Smooth muscle cell (in vitro differentiated cells): Measurements from ENCODE around the gene MAGEA10. TPM values are rescaled to one million over a fixed set of nuclear protein-coding genes. Genes with fewer than 3 reads are reported as not detected.

Experiments
- DNase-seq: peaks from one replicate; lab custom pipeline; 2025; ENCODE audit not compliant: unreplicated experiment; lab: John Stamatoyannopoulos, UW
- H2AFZ ChIP-seq: fragments of 200-600 bp; sonication (generic); 2 replicates; pipeline ENCODE4 v1.6.0; 2016; ENCODE audit warnings: antibody characterized with exemption, low read depth, mild to moderate bottlenecking
- H3F3A ChIP-seq: fragments of 200-600 bp; sonication (generic); 2 replicates; pipeline ENCODE4 v1.6.0; 2017; ENCODE audit warnings: antibody characterized with exemption, low read depth
- H3K27ac ChIP-seq: fragments of 200-600 bp; sonication (generic); 2 replicates; pipeline ENCODE4 v1.5.1; 2016; ENCODE audit warnings: low read depth, mild to moderate bottlenecking
- H3K27me3 ChIP-seq: fragments of 200-600 bp; sonication (generic); 2 replicates; pipeline ENCODE4 v1.6.1; 2016; ENCODE audit warnings: low read depth, mild to moderate bottlenecking
- H3K36me3 ChIP-seq: fragments of 200-600 bp; sonication (generic); 2 replicates; pipeline ENCODE4 v1.5.1; 2016; ENCODE audit warnings: low read depth
- H3K4me1 ChIP-seq: fragments of 200-600 bp; sonication (generic); 2 replicates; pipeline ENCODE4 v1.5.1; 2016; ENCODE audit warnings: low read depth
- H3K4me2 ChIP-seq: fragments of 200-600 bp; sonication (generic); 2 replicates; pipeline ENCODE4 v1.6.0; 2016; ENCODE audit warnings: mild to moderate bottlenecking
- H3K4me3 ChIP-seq: fragments of 200-600 bp; sonication (generic); 2 replicates; pipeline ENCODE4 v1.5.1; 2016; ENCODE audit warnings: mild to moderate bottlenecking
- H3K79me2 ChIP-seq: fragments of 200-600 bp; sonication (generic); 2 replicates; pipeline ENCODE4 v1.6.0; 2016; ENCODE audit warnings: low read depth, mild to moderate bottlenecking
- H3K9ac ChIP-seq: fragments of 200-600 bp; sonication (generic); 2 replicates; pipeline ENCODE4 v1.6.0; 2016; ENCODE audit warnings: low read depth
- H3K9me3 ChIP-seq: fragments of 200-600 bp; sonication (generic); replicated peaks from 2 replicates; pipeline ENCODE4 v1.5.1; 2016; ENCODE audit warnings: low read depth
- H4K20me1 ChIP-seq: fragments of 200-600 bp; sonication (generic); 2 replicates; pipeline ENCODE4 v1.6.0; 2016; ENCODE audit warnings: low read depth
- CTCF ChIP-seq: fragments of 200-600 bp; sonication (generic); IDR thresholded peaks from 2 replicates; pipeline ENCODE4 v1.5.1; 2017; ENCODE audit warnings: borderline replicate concordance, mild to moderate bottlenecking, antibody characterized with exemption; ENCODE audit not compliant: insufficient read depth, poor library complexity, severe bottlenecking
- WGBS: methylation state at CpG from one replicate; pipeline ENCODE4 v1.1.7; 2016; ENCODE audit warnings: low lambda C conversion rate; 5-methylcytosine and 5-hydroxymethylcytosine counted together
- polyA plus RNA-seq: library from polyadenylated mRNA; unstranded; fragments of >200 nt; fragmentation: Nextera tagmentation; extraction: Ambion mirVana; gene quantifications from 2 replicates; pipeline ENCODE4 v1.2.1, GENCODE V29; 2016
- total RNA-seq: library from RNA; depleted of rRNA; stranded (reverse); fragments of >200 nt; gene quantifications from 2 replicates; pipeline ENCODE4 v1.2.3, GENCODE V29; 2014

The MAGEA10 gene
- total and polyA plus RNA-seq, 2 experiments from 2014 or later: not detected

DNA sequence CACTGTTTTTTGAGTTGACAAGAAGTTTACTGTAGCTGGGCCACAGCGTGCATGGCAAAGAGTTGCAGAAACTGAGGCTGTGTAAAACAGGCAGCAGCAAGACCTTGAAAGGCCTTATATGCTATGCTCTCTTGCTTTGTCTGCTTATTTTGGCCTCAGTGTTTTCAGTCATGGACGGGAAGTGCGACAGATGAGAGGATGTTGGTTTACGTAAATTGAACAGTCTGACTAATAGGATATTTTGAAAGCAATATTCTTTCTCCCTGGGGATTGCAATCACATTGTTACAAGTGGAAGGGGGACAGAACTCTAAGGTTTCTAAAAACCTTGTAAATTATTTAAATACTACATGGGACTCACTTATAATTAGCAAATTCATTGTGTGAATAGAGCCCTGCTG is 32.2 kb upstream of the MAGEA10 start:
- no peak overlapping the region for H3K9ac ChIP-seq
- no peak overlapping the region for H2AFZ ChIP-seq
- H3K79me2 ChIP-seq: no peaks in the 10 kb centered on the region
- H3K36me3 ChIP-seq: no peaks in the 10 kb centered on the region
- H3K27ac ChIP-seq: no peak overlapping the region
- TF ChIP-seq CTCF: no peak
- DNase-seq: no peak
- no peak overlapping the region for H3K4me3 ChIP-seq
- no peaks in the 10 kb centered on the region for H3K27me3 ChIP-seq
- H3K4me2 ChIP-seq: no peak overlapping the region
- 84% methylated on average over 4 of the region's 4 CpGs for WGBS
- no peaks in the 10 kb centered on the region for H3F3A ChIP-seq
- H3K9me3 ChIP-seq: no peaks in the 10 kb centered on the region
- no peaks in the 10 kb centered on the region for H4K20me1 ChIP-seq
- no peaks in the 10 kb centered on the region for H3K4me1 ChIP-seq

- no peaks in the 10 kb centered on the region for H3F3A ChIP-seq
- no peaks in the 10 kb centered on the region for H3K27me3 ChIP-seq
- H3K4me1 ChIP-seq: no peaks in the 10 kb centered on the region
- H4K20me1 ChIP-seq: no peaks in the 10 kb centered on the region
- H3K9ac ChIP-seq: no peak overlapping the region
- no peak for DNase-seq
- H3K79me2 ChIP-seq: no peaks in the 10 kb centered on the region
- no peaks in the 10 kb centered on the region for H3K9me3 ChIP-seq
- H2AFZ ChIP-seq: no peak overlapping the region
- no peak for TF ChIP-seq CTCF
- H3K4me2 ChIP-seq: no peak overlapping the region
- no peaks in the 10 kb centered on the region for H3K36me3 ChIP-seq
- H3K4me3 ChIP-seq: no peak overlapping the region
- 56% methylated on average over 2 of the region's 2 CpGs for WGBS
- H3K27ac ChIP-seq: no peak overlapping the region
These were observed 26.8 kb upstream of the MAGEA10 start for GRCh38 chrX:152165033-152165743.

- no peak overlapping the region for H3K4me3 ChIP-seq
- WGBS: 53% methylated on average over 2 of the region's 2 CpGs
These were observed 18.7 kb upstream of the MAGEA10 start for GRCh38 chrX:152157042-152157441.

More at GRCh38 chrX:152157042-152157441, 18.7 kb upstream of the MAGEA10 start:
- Histone ChIP-seq H3K4me1 (no peaks in the 10 kb centered on the region), H3K79me2 (no peaks in the 10 kb centered on the region), H3K27ac (no peak overlapping the region), H3F3A (no peaks in the 10 kb centered on the region), H3K4me2 (no peak overlapping the region), H3K27me3 (no peaks in the 10 kb centered on the region), H3K9ac (no peak overlapping the region), H4K20me1 (no peaks in the 10 kb centered on the region), H3K36me3 (no peaks in the 10 kb centered on the region), H3K9me3 (no peaks in the 10 kb centered on the region), H2AFZ (no peak overlapping the region)
- DNase-seq: no peak
- TF ChIP-seq CTCF: no peak
